GM23338 (cell line): Measurements from ENCODE around the gene FOXJ3. TPM values are rescaled to one million over a fixed set of nuclear protein-coding genes. Genes with fewer than 3 reads are reported as not detected.

Experiments used
- ATAC-seq: fragments of 200-7000 bp; cut with Tn5 transposase; 3 replicates; pipeline ENCODE4 v1.9.1; 2020
- DNase-seq: peaks from one replicate; pipeline ENCODE4 v3.0.0-alpha.2; 2015; ENCODE audit warnings: low spot score
- H2AFZ ChIP-seq: fragments of 200-600 bp; sonication (generic); 2 replicates; pipeline ENCODE4 v1.8.0; 2016; ENCODE audit warnings: antibody characterized with exemption, mild to moderate bottlenecking, moderate library complexity
- H3F3A ChIP-seq: fragments of 200-600 bp; sonication (generic); replicated peaks from 2 replicates; pipeline ENCODE4 v1.8.0; 2017; ENCODE audit warnings: antibody characterized with exemption, mixed run types, low read depth
- H3K27ac ChIP-seq: fragments of 200-600 bp; sonication (generic); 2 replicates; pipeline ENCODE4 v1.6.1; 2016; ENCODE audit warnings: low read depth
- H3K27me3 ChIP-seq: fragments of 200-600 bp; sonication (generic); 2 replicates; pipeline ENCODE4 v1.8.0; 2016; ENCODE audit warnings: mild to moderate bottlenecking, mixed run types, moderate library complexity; ENCODE audit not compliant: insufficient read depth
- H3K36me3 ChIP-seq: fragments of 200-600 bp; sonication (generic); 2 replicates; pipeline ENCODE4 v1.8.0; 2016; ENCODE audit warnings: mild to moderate bottlenecking; ENCODE audit not compliant: insufficient read depth
- H3K4me1 ChIP-seq: fragments of 200-600 bp; sonication (generic); 2 replicates; pipeline ENCODE4 v1.8.0; 2016; ENCODE audit warnings: mild to moderate bottlenecking, moderate library complexity; ENCODE audit not compliant: insufficient read depth
- H3K4me2 ChIP-seq: fragments of 200-600 bp; sonication (generic); 2 replicates; pipeline ENCODE4 v1.7.1; 2017; ENCODE audit warnings: mixed run types
- H3K4me3 ChIP-seq: fragments of 200-600 bp; sonication (generic); 2 replicates; pipeline ENCODE4 v1.6.1; 2016; ENCODE audit warnings: mixed run types
- H3K79me2 ChIP-seq: fragments of 200-600 bp; sonication (generic); replicated peaks from 2 replicates; pipeline ENCODE4 v1.8.0; 2017; ENCODE audit warnings: mild to moderate bottlenecking; ENCODE audit not compliant: insufficient read depth
- H3K9me2 ChIP-seq: fragments of 200-600 bp; sonication (generic); 2 replicates; pipeline ENCODE4 v1.8.0; 2017; ENCODE audit not compliant: insufficient read depth
- H4K20me1 ChIP-seq: fragments of 200-600 bp; sonication (generic); replicated peaks from 2 replicates; pipeline ENCODE4 v1.8.0; 2017; ENCODE audit warnings: mild to moderate bottlenecking; ENCODE audit not compliant: insufficient read depth
- H3K27ac Mint-ChIP-seq: 2 replicates; pipeline ENCODE4 v1.8.0; 2020; ENCODE audit warnings: inconsistent platforms, mild to moderate bottlenecking, moderate library complexity, mixed read lengths
- H3K27me3 Mint-ChIP-seq: 3 replicates; pipeline ENCODE4 v1.8.0; 2022; ENCODE audit warnings: low read depth, mild to moderate bottlenecking, moderate library complexity, mixed read lengths, inconsistent platforms; ENCODE audit not compliant: insufficient read depth, poor library complexity
- H3K36me3 Mint-ChIP-seq: 3 replicates; pipeline ENCODE4 v1.8.0; 2021; ENCODE audit warnings: low read depth, mild to moderate bottlenecking, inconsistent platforms, moderate library complexity, mixed read lengths
- H3K4me1 Mint-ChIP-seq: 3 replicates; pipeline ENCODE4 v1.8.0; 2020; ENCODE audit warnings: mild to moderate bottlenecking, inconsistent platforms, mixed read lengths
- H3K4me3 Mint-ChIP-seq: 3 replicates; pipeline ENCODE4 v1.8.0; 2021; ENCODE audit warnings: moderate library complexity, mild to moderate bottlenecking, inconsistent platforms, mixed read lengths
- H3K9me3 Mint-ChIP-seq: 3 replicates; pipeline ENCODE4 v1.8.0; 2020; ENCODE audit warnings: moderate library complexity, mild to moderate bottlenecking, inconsistent platforms, mixed read lengths
- CREB1 ChIP-seq: fragments of 250-450 bp; sonication (Bioruptor Pico); IDR thresholded peaks from 2 replicates; pipeline ENCODE4 v1.5.0; 2020; ENCODE audit warnings: low read depth, mild to moderate bottlenecking, moderate library complexity
- EZH2phosphoT487 ChIP-seq: fragments of 200-600 bp; sonication (generic); IDR thresholded peaks from one replicate; pipeline ENCODE4 v1.8.1; 2018; ENCODE audit warnings: antibody characterized with exemption; ENCODE audit not compliant: unreplicated experiment
- ZNF114 ChIP-seq: fragments of 250-450 bp; sonication (Bioruptor Pico); IDR thresholded peaks from 2 replicates; pipeline ENCODE4 v1.5.0; 2020; ENCODE audit warnings: mild to moderate bottlenecking, moderate library complexity
- polyA plus RNA-seq: library from polyadenylated mRNA; unstranded; fragments of >200 nt; fragmentation: Nextera tagmentation; extraction: Ambion mirVana; gene quantifications from 2 replicates; pipeline ENCODE4 v1.2.1, GENCODE V29; 2016
- total RNA-seq: library from RNA; depleted of rRNA; stranded (reverse); fragments of >200 nt; shearing (Covaris generic); gene quantifications from 2 replicates; pipeline ENCODE4 v1.2.3, GENCODE V29; 2014
- TF ChIP-seq, protein P1 (sequence below): fragments of 250-450 bp; sonication (Bioruptor Pico); IDR thresholded peaks from 2 replicates; pipeline ENCODE4 v1.5.0; 2020; ENCODE audit warnings: mild to moderate bottlenecking, moderate library complexity
- TF ChIP-seq, protein P2 (sequence below), 2 experiments: fragments of 200-600 bp in 1 of 2; sonication (generic) in 1 of 2; conservative IDR thresholded peaks; 2 replicates each; pipeline versions ENCODE4 v1.5.1 to v1.6.1; 2016 to 2017; ENCODE audit warnings: antibody characterized with exemption in 2 of 2, low read depth in 2 of 2, mild to moderate bottlenecking in 2 of 2, moderate library complexity in 1 of 2
- TF ChIP-seq, protein P3 (sequence below): IDR thresholded peaks from one replicate; pipeline ENCODE4 v1.6.1; 2018; ENCODE audit warnings: antibody characterized with exemption; ENCODE audit not compliant: unreplicated experiment

The FOXJ3 gene
- total and polyA plus RNA-seq, 2 experiments from 2014 or later: 36.6 to 53.3 TPM

DNA sequence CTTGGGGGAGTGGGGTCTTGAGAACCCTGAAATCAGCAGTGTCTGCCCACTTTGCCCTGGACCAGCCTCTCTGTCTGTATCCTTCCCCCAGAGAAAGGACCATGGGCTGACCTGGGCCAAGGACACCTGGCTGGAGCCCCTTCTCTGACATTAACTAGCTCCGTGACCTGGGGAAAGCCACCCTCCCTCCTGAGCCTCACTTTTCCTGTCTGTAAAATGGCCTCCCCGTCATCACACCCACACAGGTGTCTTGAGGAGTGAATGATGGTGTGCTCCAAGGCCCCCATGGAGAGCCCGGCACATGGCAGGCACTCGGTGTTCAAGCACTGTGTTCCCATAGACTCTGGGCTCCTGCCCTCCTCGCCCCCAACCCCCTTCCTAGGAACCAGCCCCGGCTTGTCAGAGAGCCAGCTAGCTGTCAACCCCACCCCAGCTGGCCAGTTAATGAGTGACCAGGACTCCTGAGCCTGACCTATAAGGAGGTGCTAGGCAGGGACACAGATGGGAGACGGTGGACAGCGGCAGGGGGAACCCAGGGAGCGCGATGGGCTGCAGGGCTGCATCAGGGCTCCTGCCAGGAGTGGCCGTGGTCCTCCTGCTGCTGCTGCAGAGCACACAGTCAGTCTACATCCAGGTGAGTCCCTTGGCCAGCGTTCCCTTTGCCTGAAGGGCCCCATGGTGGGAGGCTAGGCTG, 182.0 kb downstream of the FOXJ3 start, which contains the start of gene GUCA2B (continued):
- TF ChIP-seq, protein P1, sequence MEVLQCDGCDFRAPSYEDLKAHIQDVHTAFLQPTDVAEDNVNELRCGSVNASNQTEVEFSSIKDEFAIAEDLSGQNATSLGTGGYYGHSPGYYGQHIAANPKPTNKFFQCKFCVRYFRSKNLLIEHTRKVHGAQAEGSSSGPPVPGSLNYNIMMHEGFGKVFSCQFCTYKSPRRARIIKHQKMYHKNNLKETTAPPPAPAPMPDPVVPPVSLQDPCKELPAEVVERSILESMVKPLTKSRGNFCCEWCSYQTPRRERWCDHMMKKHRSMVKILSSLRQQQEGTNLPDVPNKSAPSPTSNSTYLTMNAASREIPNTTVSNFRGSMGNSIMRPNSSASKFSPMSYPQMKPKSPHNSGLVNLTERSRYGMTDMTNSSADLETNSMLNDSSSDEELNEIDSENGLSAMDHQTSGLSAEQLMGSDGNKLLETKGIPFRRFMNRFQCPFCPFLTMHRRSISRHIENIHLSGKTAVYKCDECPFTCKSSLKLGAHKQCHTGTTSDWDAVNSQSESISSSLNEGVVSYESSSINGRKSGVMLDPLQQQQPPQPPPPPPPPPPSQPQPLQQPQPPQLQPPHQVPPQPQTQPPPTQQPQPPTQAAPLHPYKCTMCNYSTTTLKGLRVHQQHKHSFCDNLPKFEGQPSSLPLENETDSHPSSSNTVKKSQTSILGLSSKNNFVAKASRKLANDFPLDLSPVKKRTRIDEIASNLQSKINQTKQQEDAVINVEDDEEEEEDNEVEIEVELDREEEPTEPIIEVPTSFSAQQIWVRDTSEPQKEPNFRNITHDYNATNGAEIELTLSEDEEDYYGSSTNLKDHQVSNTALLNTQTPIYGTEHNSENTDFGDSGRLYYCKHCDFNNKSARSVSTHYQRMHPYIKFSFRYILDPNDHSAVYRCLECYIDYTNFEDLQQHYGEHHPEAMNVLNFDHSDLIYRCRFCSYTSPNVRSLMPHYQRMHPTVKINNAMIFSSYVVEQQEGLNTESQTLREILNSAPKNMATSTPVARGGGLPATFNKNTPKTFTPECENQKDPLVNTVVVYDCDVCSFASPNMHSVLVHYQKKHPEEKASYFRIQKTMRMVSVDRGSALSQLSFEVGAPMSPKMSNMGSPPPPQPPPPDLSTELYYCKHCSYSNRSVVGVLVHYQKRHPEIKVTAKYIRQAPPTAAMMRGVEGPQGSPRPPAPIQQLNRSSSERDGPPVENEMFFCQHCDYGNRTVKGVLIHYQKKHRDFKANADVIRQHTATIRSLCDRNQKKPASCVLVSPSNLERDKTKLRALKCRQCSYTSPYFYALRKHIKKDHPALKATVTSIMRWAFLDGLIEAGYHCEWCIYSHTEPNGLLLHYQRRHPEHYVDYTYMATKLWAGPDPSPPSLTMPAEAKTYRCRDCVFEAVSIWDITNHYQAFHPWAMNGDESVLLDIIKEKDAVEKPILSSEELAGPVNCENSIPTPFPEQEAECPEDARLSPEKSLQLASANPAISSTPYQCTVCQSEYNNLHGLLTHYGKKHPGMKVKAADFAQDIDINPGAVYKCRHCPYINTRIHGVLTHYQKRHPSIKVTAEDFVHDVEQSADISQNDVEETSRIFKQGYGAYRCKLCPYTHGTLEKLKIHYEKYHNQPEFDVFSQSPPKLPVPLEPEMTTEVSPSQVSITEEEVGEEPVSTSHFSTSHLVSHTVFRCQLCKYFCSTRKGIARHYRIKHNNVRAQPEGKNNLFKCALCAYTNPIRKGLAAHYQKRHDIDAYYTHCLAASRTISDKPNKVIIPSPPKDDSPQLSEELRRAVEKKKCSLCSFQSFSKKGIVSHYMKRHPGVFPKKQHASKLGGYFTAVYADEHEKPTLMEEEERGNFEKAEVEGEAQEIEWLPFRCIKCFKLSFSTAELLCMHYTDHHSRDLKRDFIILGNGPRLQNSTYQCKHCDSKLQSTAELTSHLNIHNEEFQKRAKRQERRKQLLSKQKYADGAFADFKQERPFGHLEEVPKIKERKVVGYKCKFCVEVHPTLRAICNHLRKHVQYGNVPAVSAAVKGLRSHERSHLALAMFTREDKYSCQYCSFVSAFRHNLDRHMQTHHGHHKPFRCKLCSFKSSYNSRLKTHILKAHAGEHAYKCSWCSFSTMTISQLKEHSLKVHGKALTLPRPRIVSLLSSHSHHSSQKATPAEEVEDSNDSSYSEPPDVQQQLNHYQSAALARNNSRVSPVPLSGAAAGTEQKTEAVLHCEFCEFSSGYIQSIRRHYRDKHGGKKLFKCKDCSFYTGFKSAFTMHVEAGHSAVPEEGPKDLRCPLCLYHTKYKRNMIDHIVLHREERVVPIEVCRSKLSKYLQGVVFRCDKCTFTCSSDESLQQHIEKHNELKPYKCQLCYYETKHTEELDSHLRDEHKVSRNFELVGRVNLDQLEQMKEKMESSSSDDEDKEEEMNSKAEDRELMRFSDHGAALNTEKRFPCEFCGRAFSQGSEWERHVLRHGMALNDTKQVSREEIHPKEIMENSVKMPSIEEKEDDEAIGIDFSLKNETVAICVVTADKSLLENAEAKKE: no peak
- TF ChIP-seq CREB1 (CRISPR knock-in tag): no peak

DNA sequence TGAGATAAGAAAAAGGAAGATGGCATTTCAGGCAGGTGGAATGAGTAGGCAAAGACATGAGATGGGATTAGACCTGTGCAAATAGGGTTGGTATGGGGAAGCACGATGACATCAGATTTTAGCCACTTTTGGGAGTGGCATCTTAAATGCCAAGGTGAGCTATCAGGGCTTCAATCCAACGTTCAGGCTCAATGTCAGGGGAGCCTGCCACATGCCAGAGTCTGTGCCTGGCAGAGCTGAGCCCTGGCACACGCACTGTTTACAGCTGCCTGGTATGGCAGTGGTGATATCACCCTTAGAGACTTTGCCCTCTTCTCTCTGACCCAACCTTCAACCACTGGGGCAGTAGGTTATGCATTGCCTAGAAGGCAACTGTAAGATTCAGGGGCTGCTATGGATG, 182.9 kb downstream of the FOXJ3 start:
- Histone ChIP-seq H3K9me2 (0 out of 2 replicates have a peak, but pooled peaks cover 2% of the 10 kb centered on the region), H3K4me3 (no peak overlapping the region), H3K4me1 (no peaks in the 10 kb centered on the region), H3K27me3 (no peaks in the 10 kb centered on the region), H3K27ac (no peak overlapping the region), H3K4me2 (no peak overlapping the region), H3K36me3 (no peaks in the 10 kb centered on the region), H2AFZ (no peak overlapping the region), H4K20me1 (no peaks in the 10 kb centered on the region), H3K79me2 (no peaks in the 10 kb centered on the region), H3F3A (no peaks in the 10 kb centered on the region)
- Mint-ChIP-seq H3K36me3 (no peaks in the 10 kb centered on the region), H3K27ac (no peak overlapping the region), H3K4me1 (no peaks in the 10 kb centered on the region), H3K27me3 (peaks cover 4% of the 10 kb centered on the region), H3K9me3 (no peaks in the 10 kb centered on the region), H3K4me3 (no peak overlapping the region)
- ATAC-seq (no peak), DNase-seq (no peak)
- TF ChIP-seq EZH2phosphoT487: no peak
- TF ChIP-seq, protein P2, sequence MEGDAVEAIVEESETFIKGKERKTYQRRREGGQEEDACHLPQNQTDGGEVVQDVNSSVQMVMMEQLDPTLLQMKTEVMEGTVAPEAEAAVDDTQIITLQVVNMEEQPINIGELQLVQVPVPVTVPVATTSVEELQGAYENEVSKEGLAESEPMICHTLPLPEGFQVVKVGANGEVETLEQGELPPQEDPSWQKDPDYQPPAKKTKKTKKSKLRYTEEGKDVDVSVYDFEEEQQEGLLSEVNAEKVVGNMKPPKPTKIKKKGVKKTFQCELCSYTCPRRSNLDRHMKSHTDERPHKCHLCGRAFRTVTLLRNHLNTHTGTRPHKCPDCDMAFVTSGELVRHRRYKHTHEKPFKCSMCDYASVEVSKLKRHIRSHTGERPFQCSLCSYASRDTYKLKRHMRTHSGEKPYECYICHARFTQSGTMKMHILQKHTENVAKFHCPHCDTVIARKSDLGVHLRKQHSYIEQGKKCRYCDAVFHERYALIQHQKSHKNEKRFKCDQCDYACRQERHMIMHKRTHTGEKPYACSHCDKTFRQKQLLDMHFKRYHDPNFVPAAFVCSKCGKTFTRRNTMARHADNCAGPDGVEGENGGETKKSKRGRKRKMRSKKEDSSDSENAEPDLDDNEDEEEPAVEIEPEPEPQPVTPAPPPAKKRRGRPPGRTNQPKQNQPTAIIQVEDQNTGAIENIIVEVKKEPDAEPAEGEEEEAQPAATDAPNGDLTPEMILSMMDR (conservative IDR thresholded peaks at IDR 0.05; ENCODE audit: low read depth in 2 of 2): no peak
- TF ChIP-seq ZNF114 (CRISPR knock-in tag): no peak
- TF ChIP-seq, protein P3, sequence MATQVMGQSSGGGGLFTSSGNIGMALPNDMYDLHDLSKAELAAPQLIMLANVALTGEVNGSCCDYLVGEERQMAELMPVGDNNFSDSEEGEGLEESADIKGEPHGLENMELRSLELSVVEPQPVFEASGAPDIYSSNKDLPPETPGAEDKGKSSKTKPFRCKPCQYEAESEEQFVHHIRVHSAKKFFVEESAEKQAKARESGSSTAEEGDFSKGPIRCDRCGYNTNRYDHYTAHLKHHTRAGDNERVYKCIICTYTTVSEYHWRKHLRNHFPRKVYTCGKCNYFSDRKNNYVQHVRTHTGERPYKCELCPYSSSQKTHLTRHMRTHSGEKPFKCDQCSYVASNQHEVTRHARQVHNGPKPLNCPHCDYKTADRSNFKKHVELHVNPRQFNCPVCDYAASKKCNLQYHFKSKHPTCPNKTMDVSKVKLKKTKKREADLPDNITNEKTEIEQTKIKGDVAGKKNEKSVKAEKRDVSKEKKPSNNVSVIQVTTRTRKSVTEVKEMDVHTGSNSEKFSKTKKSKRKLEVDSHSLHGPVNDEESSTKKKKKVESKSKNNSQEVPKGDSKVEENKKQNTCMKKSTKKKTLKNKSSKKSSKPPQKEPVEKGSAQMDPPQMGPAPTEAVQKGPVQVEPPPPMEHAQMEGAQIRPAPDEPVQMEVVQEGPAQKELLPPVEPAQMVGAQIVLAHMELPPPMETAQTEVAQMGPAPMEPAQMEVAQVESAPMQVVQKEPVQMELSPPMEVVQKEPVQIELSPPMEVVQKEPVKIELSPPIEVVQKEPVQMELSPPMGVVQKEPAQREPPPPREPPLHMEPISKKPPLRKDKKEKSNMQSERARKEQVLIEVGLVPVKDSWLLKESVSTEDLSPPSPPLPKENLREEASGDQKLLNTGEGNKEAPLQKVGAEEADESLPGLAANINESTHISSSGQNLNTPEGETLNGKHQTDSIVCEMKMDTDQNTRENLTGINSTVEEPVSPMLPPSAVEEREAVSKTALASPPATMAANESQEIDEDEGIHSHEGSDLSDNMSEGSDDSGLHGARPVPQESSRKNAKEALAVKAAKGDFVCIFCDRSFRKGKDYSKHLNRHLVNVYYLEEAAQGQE: no peak
